Endothelial cell of umbilical vein (primary cell): ENCODE results near the gene LTBP2. TPM values are rescaled to one million over a fixed set of nuclear protein-coding genes. Genes with fewer than 3 reads are reported as not detected.

Source experiments
- BruUV-seq: library from RNA; stranded (reverse); fragments of 400-500 nt; replicated peaks from 2 replicates; lab custom pipeline; 2021; lab: Mats Ljungman, UMichigan
- CTCF ChIA-PET: fragments of 300-600, 350-600 bp; sonication (Branson Sonifier 250); formaldehyde crosslinking; loops from one replicate; lab custom pipeline; 2021; ENCODE audit warnings: antibody characterized with exemption, inconsistent platforms; lab: Charles Lee
- POLR2A ChIA-PET: fragments of 300-600, 350-600 bp; sonication (Branson Sonifier 250); formaldehyde crosslinking; loops from one replicate; lab custom pipeline; 2021; ENCODE audit warnings: antibody characterized with exemption, inconsistent platforms; lab: Charles Lee
- DNase-seq: peaks from one replicate; pipeline ENCODE4 v3.0.0-alpha.2; 2011; ENCODE audit warnings: low read depth, low spot score
- FAIRE-seq: peaks from 2 replicates; lab custom pipeline; 2011; peaks lifted over from hg19 to GRCh38; lab: Jason Lieb, UNC
- H2AFZ ChIP-seq: 2 replicates; pipeline ENCODE4 v1.6.0; 2012; ENCODE audit warnings: low read depth, low read length, control low read depth, inconsistent platforms
- H3K27ac ChIP-seq: 2 replicates; pipeline ENCODE4 v1.5.1; 2011; ENCODE audit warnings: low read depth, mild to moderate bottlenecking, control low read depth, low read length, moderate library complexity; ENCODE audit not compliant: insufficient read depth
- H3K27me3 ChIP-seq, 2 experiments: 2 replicates each; pipeline versions ENCODE4 v1.6.0 to v1.6.1; 2011; ENCODE audit warnings: low read length in 2 of 2, mixed read lengths in 1 of 2; ENCODE audit not compliant: control insufficient read depth in 2 of 2, insufficient read depth in 2 of 2
- H3K36me3 ChIP-seq, 2 experiments: 2 replicates in 1 of 2; 3 replicates in 1 of 2; pipeline ENCODE4 v1.5.1; 2011; ENCODE audit warnings: low read length in 2 of 2, mild to moderate bottlenecking in 1 of 2, moderate library complexity in 1 of 2; ENCODE audit not compliant: control insufficient read depth in 2 of 2, insufficient read depth in 2 of 2; ENCODE audit errors: extremely low read depth in 1 of 2
- H3K4me1 ChIP-seq: 3 replicates; pipeline ENCODE4 v1.5.1; 2011; ENCODE audit warnings: mild to moderate bottlenecking, low read length; ENCODE audit not compliant: control insufficient read depth, insufficient read depth; ENCODE audit errors: extremely low read depth
- H3K4me2 ChIP-seq: 2 replicates; pipeline ENCODE4 v1.6.1; 2011; ENCODE audit warnings: low read length, control low read depth, mixed read lengths; ENCODE audit not compliant: insufficient read depth
- H3K4me3 ChIP-seq, 3 experiments: fragments of 200-600 bp in 1 of 3; sonication (generic), shearing (Covaris generic) in 1 of 3; replicated peaks in 1 of 3; 2 replicates each; pipeline ENCODE4 v1.5.1; 2011 to 2016; ENCODE audit warnings: control low read depth in 3 of 3, low read length in 3 of 3, mild to moderate bottlenecking in 2 of 3, inconsistent platforms in 1 of 3, low read depth in 1 of 3, moderate library complexity in 1 of 3; ENCODE audit not compliant: insufficient read depth in 1 of 3
- H3K79me2 ChIP-seq: 2 replicates; pipeline ENCODE4 v1.6.0; 2012; ENCODE audit warnings: low read length, inconsistent platforms; ENCODE audit not compliant: control insufficient read depth, insufficient read depth
- H3K9ac ChIP-seq: replicated peaks from 2 replicates; pipeline ENCODE3; 2011; ENCODE audit warnings: low read length, control low read depth; ENCODE audit not compliant: insufficient read depth; ENCODE audit errors: extremely low read depth
- H3K9me1 ChIP-seq: replicated peaks from 3 replicates; pipeline ENCODE4 v1.6.0; 2011; ENCODE audit warnings: mild to moderate bottlenecking, low read length; ENCODE audit not compliant: control insufficient read depth, insufficient read depth; ENCODE audit errors: extremely low read depth
- H3K9me3 ChIP-seq: replicated peaks from 2 replicates; pipeline ENCODE4 v1.5.1; 2012; ENCODE audit warnings: low read length, inconsistent platforms; ENCODE audit not compliant: control insufficient read depth, insufficient read depth
- H4K20me1 ChIP-seq: replicated peaks from 2 replicates; pipeline ENCODE3; 2011; ENCODE audit warnings: mild to moderate bottlenecking, low read length; ENCODE audit not compliant: control insufficient read depth, insufficient read depth; ENCODE audit errors: extremely low read depth
- EZH2 ChIP-seq: IDR thresholded peaks from 2 replicates; pipeline ENCODE4 v1.6.1; 2012; ENCODE audit warnings: borderline replicate concordance, low read depth, mild to moderate bottlenecking, moderate library complexity, low read length, inconsistent platforms; ENCODE audit not compliant: severe bottlenecking
- FOS ChIP-seq: IDR thresholded peaks from 2 replicates; pipeline ENCODE4 v1.6.1; 2011; ENCODE audit warnings: mild to moderate bottlenecking, low read length, moderate library complexity, borderline replicate concordance; ENCODE audit not compliant: insufficient read depth
- GATA2 ChIP-seq: IDR thresholded peaks from 2 replicates; pipeline ENCODE4 v1.7.0; 2011; ENCODE audit warnings: low read depth, mild to moderate bottlenecking, moderate library complexity, mixed read lengths, low read length; ENCODE audit not compliant: insufficient read length, insufficient read depth
- JUN ChIP-seq: IDR thresholded peaks from 2 replicates; pipeline ENCODE4 v1.6.1; 2011; ENCODE audit warnings: borderline replicate concordance, low read depth; ENCODE audit not compliant: insufficient read length, insufficient read depth
- MYC ChIP-seq: IDR thresholded peaks from one replicate; pipeline ENCODE4 v1.6.1; 2011; ENCODE audit warnings: mild to moderate bottlenecking, low read depth, low read length
- POLR2A ChIP-seq: IDR thresholded peaks from 2 replicates; pipeline ENCODE4 v1.6.1; 2012; ENCODE audit warnings: low read depth, mild to moderate bottlenecking, control low read depth, low read length
- POLR2AphosphoS5 ChIP-seq: IDR thresholded peaks from 2 replicates; pipeline ENCODE4 v1.6.1; 2012; ENCODE audit warnings: low read depth, mild to moderate bottlenecking, control low read depth, low read length, moderate library complexity; ENCODE audit not compliant: insufficient read depth
- dilution Hi-C: fragments of 300-500 bp; cut with MboI; formaldehyde crosslinking; loops from one replicate; pipeline ENCODE4 v1.15.0; 2019; ENCODE audit warnings: low sequenced_read_pairs; ENCODE audit not compliant: extremely low pct_ligation_motif_present
- intact Hi-C: fragments of 100-400 bp; cut with micrococcal nuclease; formaldehyde crosslinking; loops from one replicate; pipeline ENCODE4 v1.10.0; 2022
- polyA plus RNA-seq, 4 experiments: library from polyadenylated mRNA; depleted of rRNA in 3 of 4; stranded (reverse) in 3 of 4; unstranded in 1 of 4; fragments of >200 nt; gene quantifications; 2 replicates each; pipeline versions ENCODE4 v1.2.1 to v1.2.3, GENCODE V29; 2011 to 2012; ENCODE audit warnings: missing spikeins in 1 of 4
- total RNA-seq: library from RNA; stranded (reverse); gene quantifications from 2 replicates; pipeline ENCODE4 v1.2.3, GENCODE V29; 2021
- TF ChIP-seq, protein P1 (sequence below), 2 donors: IDR thresholded peaks; 1 replicate in 1 of 2; 2 replicates in 1 of 2; pipeline ENCODE4 v1.5.1; 2011; ENCODE audit warnings: low read length in 2 of 2, mild to moderate bottlenecking in 2 of 2, moderate library complexity in 2 of 2, control low read depth in 1 of 2, inconsistent platforms in 1 of 2, low read depth in 1 of 2; ENCODE audit not compliant: insufficient read depth in 1 of 2; ENCODE audit errors: extremely low read depth in 1 of 2
- TF ChIP-seq, protein P2 (sequence below): IDR thresholded peaks from 2 replicates; pipeline ENCODE4 v1.6.1; 2011; ENCODE audit not compliant: insufficient read depth, insufficient read length

Gene LTBP2
- total and polyA plus RNA-seq, 2 donors (not counting 3 experiments of a cell fraction or from before 2014, with no cell fraction given): 209 to 268 TPM

DNA sequence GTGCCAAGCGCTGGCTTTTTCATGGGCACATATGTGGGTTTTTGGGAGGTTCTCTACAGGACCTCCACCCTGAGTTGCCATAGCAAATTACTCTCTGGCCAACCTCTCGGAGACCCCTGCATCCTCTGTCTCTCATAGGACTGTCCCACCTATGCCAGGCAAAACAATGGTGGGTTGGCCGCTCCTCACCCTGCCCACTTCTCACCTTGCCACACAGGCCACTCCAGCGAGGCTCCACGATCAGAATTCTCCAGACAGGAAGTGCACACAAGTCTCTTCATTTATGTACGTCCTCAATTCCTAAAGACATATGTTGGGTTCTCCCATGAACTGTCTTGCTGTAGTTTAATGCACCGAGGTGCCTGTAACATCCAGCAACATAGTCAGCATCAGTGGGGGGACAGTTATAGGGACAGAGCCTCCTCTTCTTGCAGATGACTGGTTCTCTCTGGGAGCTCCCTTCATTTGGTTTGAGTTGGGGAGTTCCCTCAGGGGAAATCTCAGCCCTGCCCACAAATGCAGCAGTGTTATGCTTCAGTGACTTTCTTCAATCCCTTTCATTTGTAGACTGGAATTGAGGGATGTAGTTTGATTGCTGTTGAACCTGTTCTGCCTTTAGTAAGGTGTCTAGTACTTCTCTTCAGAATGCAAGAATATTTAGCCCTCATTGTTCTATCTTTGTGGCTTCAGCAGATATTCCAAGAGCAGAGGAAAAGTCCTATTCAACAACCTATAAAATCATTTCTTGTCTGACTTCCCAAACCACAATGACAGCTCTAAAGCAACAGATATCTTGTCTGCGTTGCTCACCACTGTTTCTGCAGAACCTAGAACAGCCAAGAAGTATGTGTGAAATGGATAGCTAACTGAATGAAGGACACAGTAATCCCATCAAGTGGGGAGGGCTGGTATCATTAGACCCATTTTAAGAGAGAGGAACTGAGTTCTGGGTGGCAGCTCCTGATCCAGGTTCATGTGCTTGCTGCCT, 2.8 kb upstream of the LTBP2 start:
- CTCF ChIA-PET: interaction anchor here (1.2 to 7.8 kb wide), 5 partner anchors 18 to 189 kb away, joined by 3 to 74 read pairs (median 24); no protein-coding TSS in a partner anchor
- FAIRE-seq: peak; percentile 46
- H3K9ac ChIP-seq: no peak overlapping the region
- no peaks in the 10 kb centered on the region for H4K20me1 ChIP-seq
- H3K9me3 ChIP-seq: no peaks in the 10 kb centered on the region
- no peak overlapping the region for H2AFZ ChIP-seq
- TF ChIP-seq MYC (no peak), POLR2AphosphoS5 (no peak), FOS (no peak), GATA2 (no peak), JUN (no peak), EZH2 (no peak), POLR2A (no peak)
- TF ChIP-seq, protein P1, sequence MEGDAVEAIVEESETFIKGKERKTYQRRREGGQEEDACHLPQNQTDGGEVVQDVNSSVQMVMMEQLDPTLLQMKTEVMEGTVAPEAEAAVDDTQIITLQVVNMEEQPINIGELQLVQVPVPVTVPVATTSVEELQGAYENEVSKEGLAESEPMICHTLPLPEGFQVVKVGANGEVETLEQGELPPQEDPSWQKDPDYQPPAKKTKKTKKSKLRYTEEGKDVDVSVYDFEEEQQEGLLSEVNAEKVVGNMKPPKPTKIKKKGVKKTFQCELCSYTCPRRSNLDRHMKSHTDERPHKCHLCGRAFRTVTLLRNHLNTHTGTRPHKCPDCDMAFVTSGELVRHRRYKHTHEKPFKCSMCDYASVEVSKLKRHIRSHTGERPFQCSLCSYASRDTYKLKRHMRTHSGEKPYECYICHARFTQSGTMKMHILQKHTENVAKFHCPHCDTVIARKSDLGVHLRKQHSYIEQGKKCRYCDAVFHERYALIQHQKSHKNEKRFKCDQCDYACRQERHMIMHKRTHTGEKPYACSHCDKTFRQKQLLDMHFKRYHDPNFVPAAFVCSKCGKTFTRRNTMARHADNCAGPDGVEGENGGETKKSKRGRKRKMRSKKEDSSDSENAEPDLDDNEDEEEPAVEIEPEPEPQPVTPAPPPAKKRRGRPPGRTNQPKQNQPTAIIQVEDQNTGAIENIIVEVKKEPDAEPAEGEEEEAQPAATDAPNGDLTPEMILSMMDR (IDR thresholded peaks at IDR 0.05; ENCODE audit: extremely low read depth in 1 of 2, insufficient read depth in 1 of 2, low read depth in 1 of 2, low read length in 2 of 2): no peak
- TF ChIP-seq, protein P2, sequence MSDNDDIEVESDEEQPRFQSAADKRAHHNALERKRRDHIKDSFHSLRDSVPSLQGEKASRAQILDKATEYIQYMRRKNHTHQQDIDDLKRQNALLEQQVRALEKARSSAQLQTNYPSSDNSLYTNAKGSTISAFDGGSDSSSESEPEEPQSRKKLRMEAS: no peak
- peaks cover 54% of the 10 kb centered on the region for H3K79me2 ChIP-seq
- intact Hi-C loops (loop anchor here (5.0 kb wide), 1 partner anchor 372 kb away; no protein-coding TSS in a partner anchor), dilution Hi-C loops (no loop called here)
- H3K9me1 ChIP-seq: no peaks in the 10 kb centered on the region
- H3K4me2 ChIP-seq: no peak overlapping the region
- POLR2A ChIA-PET: no interaction called here
- H3K36me3 ChIP-seq: no peaks in the 10 kb centered on the region
- H3K4me3 ChIP-seq: no peak overlapping the region
- peak overlapping the region; percentile 98 for H3K27ac ChIP-seq
- peaks cover 70% of the 10 kb centered on the region for H3K4me1 ChIP-seq
- no peak for DNase-seq
- H3K27me3 ChIP-seq: no peaks in the 10 kb centered on the region
- no TSS peak for BruUV-seq
